Vagina (tissue), 2 donors: ENCODE data around the gene AKAIN1.

Experiments used
- CTCF ChIP-seq, 3 experiments: fragments of 450-650 bp in 2 of 3; fragments of 200-600 bp in 1 of 3; sonication (generic) in 1 of 3; IDR thresholded peaks; one replicate each; pipeline ENCODE4 v1.5.1; 2017 to 2019; ENCODE audit warnings: antibody characterized with exemption in 3 of 3, mild to moderate bottlenecking in 2 of 3, moderate library complexity in 2 of 3
- POLR2AphosphoS5 ChIP-seq, 2 donors: sonication (generic); formaldehyde crosslinking; IDR thresholded peaks; one replicate each; pipeline ENCODE4 v1.9.0; 2017; ENCODE audit warnings: antibody characterized with exemption in 2 of 2, mild to moderate bottlenecking in 2 of 2, low read depth in 1 of 2; ENCODE audit not compliant: insufficient read depth in 1 of 2

- TF ChIP-seq POLR2AphosphoS5 (IDR thresholded peaks at IDR 0.05; ENCODE audit: insufficient read depth in 1 of 2, low read depth in 1 of 2) (no peak), CTCF (IDR thresholded peaks at IDR 0.05) (no peak)
Measured at GRCh38 chr18:5196253-5197031, 615 bp downstream of the AKAIN1 start.
